Mucosa of descending colon (tissue), 3 donors: ENCODE results near the gene NPSR1. TPM values are rescaled to one million over a fixed set of nuclear protein-coding genes. Genes with fewer than 3 reads are reported as not detected.

Experiments
- ATAC-seq: fragments of 200-7000 bp; cut with Tn5 transposase; one replicate; pipeline ENCODE4 v1.9.1; 2020; ENCODE audit warnings: mild to moderate bottlenecking, moderate library complexity
- DNase-seq, 3 donors: peaks; one replicate each; pipeline ENCODE4 v3.0.0-alpha.2; 2020
- H3K36me3 ChIP-seq: fragments of 200-600 bp; one replicate; pipeline ENCODE4 v1.8.0; 2021; ENCODE audit warnings: low read depth, mild to moderate bottlenecking
- H3K4me1 ChIP-seq: fragments of 200-600 bp; one replicate; pipeline ENCODE4 v1.8.0; 2021; ENCODE audit warnings: low read depth, mild to moderate bottlenecking
- H3K4me3 ChIP-seq: fragments of 200-600 bp; one replicate; pipeline ENCODE4 v1.8.0; 2021; ENCODE audit warnings: mild to moderate bottlenecking
- H3K9me3 ChIP-seq: fragments of 200-600 bp; one replicate; pipeline ENCODE4 v1.8.0; 2021; ENCODE audit warnings: mild to moderate bottlenecking
- intact Hi-C, 2 donors: fragments of 100-400 bp; cut with DNase I in 1 of 2; cut with micrococcal nuclease in 1 of 2; formaldehyde crosslinking; loops; one replicate each; pipeline versions ENCODE4 v1.11.0 to v1.11.1; 2022; cut with DNase I, micrococcal nuclease
- total RNA-seq, 3 donors: library from RNA; stranded (reverse); fragmentation: NEBNext Ultra II Directional in 2 of 3; extraction: Animal tissue kit (Norgen Biotek cat#: 25700) in 2 of 3; gene quantifications; one replicate each; pipeline versions ENCODE4 v1.2.1 to v1.2.4, GENCODE V29; 2021 to 2023
- TF ChIP-seq, protein P1 (sequence below): fragments of 200-600 bp; IDR thresholded peaks from one replicate; pipeline ENCODE4 v1.8.0; 2022; ENCODE audit warnings: antibody characterized with exemption, mild to moderate bottlenecking
- donor health status: DM: no; HTN: no; CAD: no; lungs with moderate emphysema.
- donor health status: DM: no; HTN: no; CAD: no.
- donor health status: DM: no; HTN: yes; CAD: no.

Gene NPSR1
- total RNA-seq, 3 donors from 2014 or later: not detected

DNA sequence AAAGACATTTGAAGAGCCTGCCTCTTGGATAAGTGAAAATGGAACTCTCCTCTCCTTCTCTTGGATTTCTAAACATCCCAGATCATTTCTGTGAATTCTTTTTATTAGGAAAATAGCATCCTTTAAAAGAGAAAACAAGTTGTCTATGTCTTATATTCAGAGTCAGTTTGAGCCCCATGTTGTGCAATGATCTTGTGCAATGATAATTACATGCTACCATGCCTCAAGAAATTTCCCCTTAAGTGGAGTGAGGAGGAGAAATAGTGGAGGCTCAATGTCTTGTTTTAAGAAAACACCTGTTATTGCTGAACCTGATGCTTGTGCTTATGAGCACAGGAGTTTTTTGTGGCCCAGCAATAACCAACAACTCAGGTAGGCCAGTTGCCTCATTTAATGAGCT is 103.6 kb downstream of the NPSR1 start:
- Histone ChIP-seq H3K9me3 (no peaks in the 10 kb centered on the region), H3K4me1 (no peaks in the 10 kb centered on the region), H3K36me3 (no peaks in the 10 kb centered on the region), H3K4me3 (no peak overlapping the region)
- TF ChIP-seq, protein P1, sequence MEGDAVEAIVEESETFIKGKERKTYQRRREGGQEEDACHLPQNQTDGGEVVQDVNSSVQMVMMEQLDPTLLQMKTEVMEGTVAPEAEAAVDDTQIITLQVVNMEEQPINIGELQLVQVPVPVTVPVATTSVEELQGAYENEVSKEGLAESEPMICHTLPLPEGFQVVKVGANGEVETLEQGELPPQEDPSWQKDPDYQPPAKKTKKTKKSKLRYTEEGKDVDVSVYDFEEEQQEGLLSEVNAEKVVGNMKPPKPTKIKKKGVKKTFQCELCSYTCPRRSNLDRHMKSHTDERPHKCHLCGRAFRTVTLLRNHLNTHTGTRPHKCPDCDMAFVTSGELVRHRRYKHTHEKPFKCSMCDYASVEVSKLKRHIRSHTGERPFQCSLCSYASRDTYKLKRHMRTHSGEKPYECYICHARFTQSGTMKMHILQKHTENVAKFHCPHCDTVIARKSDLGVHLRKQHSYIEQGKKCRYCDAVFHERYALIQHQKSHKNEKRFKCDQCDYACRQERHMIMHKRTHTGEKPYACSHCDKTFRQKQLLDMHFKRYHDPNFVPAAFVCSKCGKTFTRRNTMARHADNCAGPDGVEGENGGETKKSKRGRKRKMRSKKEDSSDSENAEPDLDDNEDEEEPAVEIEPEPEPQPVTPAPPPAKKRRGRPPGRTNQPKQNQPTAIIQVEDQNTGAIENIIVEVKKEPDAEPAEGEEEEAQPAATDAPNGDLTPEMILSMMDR: no peak
- no peak for ATAC-seq
- intact Hi-C loops: no loop called here
- no peak for DNase-seq

DNA sequence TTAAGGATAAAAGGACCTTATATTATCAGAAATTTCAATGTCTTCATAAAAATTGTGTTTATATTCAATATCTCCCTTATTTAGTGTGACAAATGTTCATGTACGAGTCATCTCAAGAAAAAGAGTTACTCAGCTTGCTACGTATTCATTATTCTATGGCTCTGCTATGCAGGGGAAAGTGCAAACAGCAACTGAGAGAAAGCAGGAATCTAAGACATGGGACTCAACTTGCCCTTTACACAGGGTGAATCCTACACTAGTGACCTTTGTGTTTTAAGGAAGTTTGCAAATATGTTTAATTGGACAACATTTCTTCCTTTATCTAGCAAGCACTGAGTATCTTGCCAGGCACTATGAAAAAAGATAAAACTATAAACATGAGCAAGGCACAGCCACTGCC is 104.7 kb downstream of the NPSR1 start:
- no peak for DNase-seq
- TF ChIP-seq, protein P1: no peak
- Histone ChIP-seq H3K36me3 (no peaks in the 10 kb centered on the region), H3K9me3 (no peaks in the 10 kb centered on the region), H3K4me3 (no peak overlapping the region), H3K4me1 (no peaks in the 10 kb centered on the region)
- intact Hi-C loops: no loop called here
- ATAC-seq: no peak

DNA sequence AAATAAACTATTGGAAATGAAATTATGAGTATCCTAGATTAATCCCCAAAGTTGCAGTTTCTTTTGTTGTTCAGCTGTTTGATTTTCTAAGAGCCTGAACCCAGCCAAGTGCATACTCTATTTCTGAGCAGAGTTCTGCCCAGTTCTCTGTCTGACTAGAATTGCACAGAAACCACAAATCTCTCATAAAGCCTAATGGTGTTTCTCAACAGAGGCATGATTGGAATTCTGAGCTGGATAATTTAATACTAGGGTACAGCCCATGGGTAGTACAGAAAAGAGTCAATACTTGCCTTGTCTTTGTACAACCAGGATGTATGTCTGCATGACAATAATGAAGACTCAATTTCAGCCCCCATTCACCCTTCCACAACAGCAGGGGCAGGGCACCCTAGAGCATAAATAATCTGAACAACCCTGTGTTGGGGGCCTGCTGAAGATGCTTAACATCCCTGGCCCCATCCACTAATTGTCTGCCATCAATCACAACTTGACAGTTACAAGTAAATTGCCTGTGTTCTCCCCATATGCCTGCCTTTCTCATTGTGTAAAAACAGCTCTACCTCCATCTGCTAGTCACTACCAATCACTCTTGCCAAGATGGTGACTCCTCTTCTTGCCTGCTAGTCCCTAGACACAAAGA is 114.4 kb downstream of the NPSR1 start:
- ATAC-seq (no peak), DNase-seq (no peak)
- Histone ChIP-seq H3K36me3 (no peaks in the 10 kb centered on the region), H3K4me1 (no peaks in the 10 kb centered on the region), H3K9me3 (no peaks in the 10 kb centered on the region), H3K4me3 (no peak overlapping the region)
- intact Hi-C loops: no loop called here
- TF ChIP-seq, protein P1: no peak

DNA sequence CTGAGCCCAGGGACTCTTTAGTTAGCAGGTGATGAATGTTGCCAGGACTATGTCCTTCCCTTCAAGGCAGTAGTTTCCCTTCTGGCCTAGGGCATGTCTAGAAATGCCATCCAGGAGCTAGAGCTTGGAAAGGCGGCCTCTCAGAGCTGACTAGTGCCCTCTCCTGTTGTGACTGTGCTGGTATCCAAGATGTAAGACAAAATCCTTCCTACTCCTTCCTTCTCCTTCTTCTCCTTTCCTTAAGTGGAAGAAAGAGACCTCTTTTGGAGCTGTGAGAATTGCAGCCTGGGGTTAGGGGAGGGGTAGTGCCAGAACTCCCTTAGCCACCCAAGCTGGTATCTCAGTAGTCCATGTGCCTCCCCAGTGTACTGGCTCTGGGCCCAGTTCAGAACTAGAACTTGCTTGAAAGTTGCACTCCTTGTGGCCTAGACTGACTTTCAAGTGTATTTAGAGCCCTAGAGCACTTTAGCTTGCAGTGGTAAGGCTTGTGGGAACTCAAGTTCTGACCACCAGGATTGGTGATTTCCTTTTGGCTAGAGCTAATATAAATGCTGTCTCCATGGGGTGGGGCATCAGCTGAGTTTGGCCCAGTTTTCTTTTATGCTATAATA is 118.8 kb downstream of the NPSR1 start:
- DNase-seq (no peak), ATAC-seq (no peak)
- no peaks in the 10 kb centered on the region for H3K4me1 ChIP-seq
- H3K36me3 ChIP-seq: no peaks in the 10 kb centered on the region
- intact Hi-C loops: no loop called here
- no peaks in the 10 kb centered on the region for H3K9me3 ChIP-seq
- H3K4me3 ChIP-seq: no peak overlapping the region
- TF ChIP-seq, protein P1: no peak

DNA sequence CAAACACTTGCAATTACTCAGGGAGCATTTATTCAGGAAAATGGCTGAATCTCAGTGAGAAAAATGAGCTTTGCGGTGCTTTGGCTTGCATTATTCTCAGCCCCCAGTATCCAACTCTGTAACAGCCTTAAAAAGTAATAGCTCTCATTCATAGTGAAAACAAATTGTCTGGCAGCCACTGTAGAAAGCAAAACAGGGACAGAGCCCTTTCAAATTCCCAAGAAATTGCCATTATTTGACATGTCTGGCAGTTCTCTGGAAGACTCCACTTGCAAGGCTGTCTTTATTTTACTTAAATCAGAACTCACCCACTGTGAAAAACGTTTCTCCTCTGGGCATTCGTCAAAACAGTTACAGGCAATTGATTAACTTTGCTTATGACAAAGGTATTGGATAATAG is 122.5 kb downstream of the NPSR1 start:
- H3K9me3 ChIP-seq: peaks cover 11% of the 10 kb centered on the region
- ATAC-seq (no peak), DNase-seq (no peak)
- no peaks in the 10 kb centered on the region for H3K36me3 ChIP-seq
- H3K4me3 ChIP-seq: no peak overlapping the region
- intact Hi-C loops: no loop called here
- no peaks in the 10 kb centered on the region for H3K4me1 ChIP-seq
- TF ChIP-seq, protein P1: no peak
